Naive thymus-derived CD4-positive, alpha-beta T cell (primary cell): ENCODE results near the gene PGC. TPM values are rescaled to one million over a fixed set of nuclear protein-coding genes. Genes with fewer than 3 reads are reported as not detected.

Experiments used
- ATAC-seq: fragments of 150-1000 bp; cut with Tn5 transposase; 2 replicates; pipeline ENCODE4 v1.10.0; 2021; ENCODE audit warnings: mild to moderate bottlenecking, moderate library complexity
- CTCF ChIA-PET: fragments of 350-600 bp; sonication (Branson Sonifier 250); formaldehyde crosslinking; loops from one replicate; lab custom pipeline; 2021; ENCODE audit warnings: antibody characterized with exemption; lab: Charles Lee
- POLR2A ChIA-PET: fragments of 350-600 bp; sonication (Branson Sonifier 250); formaldehyde crosslinking; loops from one replicate; lab custom pipeline; 2021; ENCODE audit warnings: antibody characterized with exemption, inconsistent platforms; lab: Charles Lee
- DNase-seq, 9 donors: peaks; one replicate each; pipeline versions ENCODE4 v3.0.0 to v3.0.0-alpha.2; 2020 to 2022; ENCODE audit warnings: mixed read lengths in 1 of 9
- H3K27ac ChIP-seq: one replicate; pipeline ENCODE4 v1.7.0; 2013; ENCODE audit warnings: mild to moderate bottlenecking, low read depth, low read length, moderate library complexity
- H3K27me3 ChIP-seq, 2 donors: one replicate each; pipeline ENCODE4 v1.7.0; 2013; ENCODE audit warnings: low read length in 2 of 2, mild to moderate bottlenecking in 2 of 2, moderate library complexity in 2 of 2; ENCODE audit not compliant: control insufficient read depth in 2 of 2, insufficient read depth in 2 of 2
- H3K36me3 ChIP-seq, 3 experiments: 1 replicate in 2 of 3; 2 replicates in 1 of 3; pipeline ENCODE4 v1.7.0; 2013; ENCODE audit warnings: low read length in 3 of 3, mild to moderate bottlenecking in 3 of 3, moderate library complexity in 1 of 3; ENCODE audit not compliant: insufficient read depth in 3 of 3, control insufficient read depth in 2 of 3
- H3K4me1 ChIP-seq, 2 donors: one replicate each; pipeline ENCODE4 v1.7.0; 2013; ENCODE audit warnings: low read length in 2 of 2, mild to moderate bottlenecking in 2 of 2, moderate library complexity in 1 of 2; ENCODE audit not compliant: control insufficient read depth in 2 of 2, insufficient read depth in 2 of 2
- H3K4me3 ChIP-seq: 2 replicates; pipeline ENCODE4 v1.7.0; 2013; ENCODE audit warnings: mild to moderate bottlenecking, low read length
- H3K9me3 ChIP-seq, 3 experiments: 1 replicate in 2 of 3; 2 replicates in 1 of 3; pipeline ENCODE4 v1.7.0; 2013; ENCODE audit warnings: low read length in 3 of 3; ENCODE audit not compliant: control insufficient read depth in 2 of 3
- H3K27ac Mint-ChIP-seq, 9 donors: one replicate each; pipeline ENCODE4 v1.8.0; 2020 to 2022; ENCODE audit warnings: mixed read lengths in 9 of 9, mild to moderate bottlenecking in 8 of 9, moderate library complexity in 5 of 9, inconsistent platforms in 2 of 9
- H3K27me3 Mint-ChIP-seq, 5 donors: one replicate each; pipeline ENCODE4 v1.8.0; 2021 to 2022; ENCODE audit warnings: mixed read lengths in 5 of 5, mild to moderate bottlenecking in 1 of 5
- H3K36me3 Mint-ChIP-seq, 5 donors: one replicate each; pipeline ENCODE4 v1.8.0; 2020 to 2022; ENCODE audit warnings: mixed read lengths in 5 of 5, mild to moderate bottlenecking in 3 of 5, inconsistent platforms in 1 of 5
- H3K4me1 Mint-ChIP-seq, 7 donors: one replicate each; pipeline ENCODE4 v1.8.0; 2020 to 2022; ENCODE audit warnings: mixed read lengths in 7 of 7, mild to moderate bottlenecking in 3 of 7, inconsistent platforms in 1 of 7
- H3K4me3 Mint-ChIP-seq, 10 donors: one replicate each; pipeline ENCODE4 v1.8.0; 2020 to 2022; ENCODE audit warnings: mild to moderate bottlenecking in 10 of 10, mixed read lengths in 10 of 10, moderate library complexity in 6 of 10, inconsistent platforms in 2 of 10
- H3K9me3 Mint-ChIP-seq, 11 donors: one replicate each; pipeline ENCODE4 v1.8.0; 2020 to 2022; ENCODE audit warnings: mixed read lengths in 11 of 11, mild to moderate bottlenecking in 4 of 11, inconsistent platforms in 1 of 11, moderate library complexity in 1 of 11
- intact Hi-C, 2 donors: fragments of 100-400 bp; cut with micrococcal nuclease; formaldehyde crosslinking; loops; one replicate each; pipeline ENCODE4 v1.15.1; 2023
- polyA plus RNA-seq, 2 donors: library from polyadenylated mRNA; unstranded; fragments of 300-500 nt; fragmentation: Illumina TruSeq; gene quantifications; one replicate each; pipeline ENCODE4 v1.2.3, GENCODE V29; 2021
- total RNA-seq, 6 experiments: library from RNA in 5 of 6; stranded (reverse) in 5 of 6; gene quantifications; 1 replicate in 5 of 6; 2 replicates in 1 of 6; pipeline ENCODE4 v1.2.3 and lab custom pipeline; 2021 to 2026

The PGC gene
- total and polyA plus RNA-seq, 7 experiments from 2014 or later, result not detected

DNA sequence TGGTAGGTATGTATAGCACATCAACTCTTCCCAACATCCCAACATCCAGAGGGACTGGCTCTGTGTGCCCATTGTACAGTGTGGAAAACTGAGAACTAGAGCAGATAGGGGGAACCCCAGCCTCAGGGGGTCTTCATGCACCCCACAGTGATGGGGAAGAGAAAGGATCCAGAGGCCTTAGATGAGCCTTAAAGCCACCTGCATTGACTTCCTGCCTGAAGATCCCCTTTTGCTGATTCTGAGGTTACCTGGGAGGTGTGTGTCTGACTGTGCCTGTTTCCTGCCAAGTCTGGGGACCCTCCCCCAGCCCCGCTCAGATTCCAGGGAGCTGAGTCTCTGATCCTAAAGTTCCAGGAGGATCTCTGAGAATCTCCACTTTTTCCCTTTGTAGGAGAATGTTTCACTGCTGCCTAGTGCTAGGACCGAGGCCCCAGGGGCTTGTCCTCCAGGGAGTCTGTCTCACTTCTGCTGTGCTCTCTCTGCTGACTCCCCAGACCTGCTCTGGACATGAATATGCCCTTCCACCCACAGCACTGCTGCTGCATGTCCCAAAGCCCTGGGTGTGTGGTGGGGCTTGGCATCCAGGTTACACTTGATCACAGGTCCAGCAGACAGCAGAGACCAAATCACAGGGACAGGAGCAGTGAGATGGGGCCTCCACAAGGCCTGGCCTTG is 12.8 kb upstream of the PGC start:
- Mint-ChIP-seq H3K36me3 (peaks cover 0 to 3% (median 0%) of the 10 kb centered on the region in 5 donors), H3K27me3 (peaks cover 0 to 4% (median 0%) of the 10 kb centered on the region in 5 donors), H3K9me3 (no peaks in the 10 kb centered on the region), H3K4me3 (no peak overlapping the region), H3K27ac (no peak overlapping the region), H3K4me1 (peaks cover 0 to 3% (median 0%) of the 10 kb centered on the region in 7 donors)
- ATAC-seq (no peak), DNase-seq (no peak)
- CTCF ChIA-PET, result no interaction called here
- POLR2A ChIA-PET, result no interaction called here
- no peak overlapping the region for H3K4me3 ChIP-seq
- H3K4me1 ChIP-seq, result no peaks in the 10 kb centered on the region
- H3K27me3 ChIP-seq, result no peaks in the 10 kb centered on the region
- no peak overlapping the region for H3K27ac ChIP-seq
- intact Hi-C loops, result no loop called here
- no peaks in the 10 kb centered on the region for H3K36me3 ChIP-seq
- H3K9me3 ChIP-seq, result no peaks in the 10 kb centered on the region

DNA sequence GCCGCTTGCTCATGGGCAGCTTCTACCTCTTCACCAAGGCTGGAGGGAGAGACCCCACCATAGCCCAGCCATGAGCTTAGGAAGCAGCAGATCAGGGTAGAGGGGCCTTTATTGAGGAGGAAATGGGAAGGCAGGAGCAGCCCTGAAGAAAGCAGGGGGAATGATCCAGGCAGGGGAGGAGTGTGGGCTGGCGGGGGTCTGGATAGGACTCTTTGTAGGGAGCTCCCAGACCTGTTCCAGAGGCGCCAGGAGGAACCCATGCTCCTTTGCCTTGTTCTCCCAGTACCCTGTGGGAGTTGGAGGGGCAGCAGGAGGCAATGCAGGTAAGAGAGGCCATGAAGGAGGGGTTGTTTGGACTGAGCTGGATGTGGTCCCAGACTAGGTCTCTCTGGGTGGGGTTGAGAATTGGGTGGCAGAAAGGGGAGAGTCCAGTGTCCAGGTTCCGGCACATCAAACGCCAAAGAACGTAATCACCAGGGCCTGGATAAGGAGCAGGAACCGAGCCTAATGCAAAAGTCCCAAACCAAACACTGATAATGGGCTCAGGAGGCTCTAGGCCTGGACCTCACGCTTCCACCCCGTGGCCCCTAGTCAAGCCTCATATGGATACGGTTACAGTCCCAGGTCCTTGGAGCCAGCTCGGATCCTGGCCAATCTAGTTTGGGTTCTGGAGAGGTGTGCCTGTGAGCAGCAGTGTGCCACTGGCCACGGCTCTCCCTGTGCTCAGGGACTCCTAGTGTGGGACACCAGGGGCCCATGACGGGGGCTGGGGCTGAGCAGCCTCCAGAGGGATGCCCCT is 12.1 kb upstream of the PGC start:
- H3K4me3 ChIP-seq, result no peak overlapping the region
- POLR2A ChIA-PET, result no interaction called here
- Mint-ChIP-seq H3K4me3 (no peak overlapping the region), H3K27ac (no peak overlapping the region), H3K27me3 (peaks cover 0 to 8% (median 0%) of the 10 kb centered on the region in 5 donors), H3K36me3 (peaks cover 0 to 3% (median 0%) of the 10 kb centered on the region in 5 donors), H3K4me1 (peaks cover 0 to 3% (median 0%) of the 10 kb centered on the region in 7 donors), H3K9me3 (no peaks in the 10 kb centered on the region)
- ATAC-seq (no peak), DNase-seq (no peak)
- H3K27ac ChIP-seq, result no peak overlapping the region
- intact Hi-C loops, result no loop called here
- no peaks in the 10 kb centered on the region for H3K27me3 ChIP-seq
- no peaks in the 10 kb centered on the region for H3K4me1 ChIP-seq
- H3K36me3 ChIP-seq, result no peaks in the 10 kb centered on the region
- no peaks in the 10 kb centered on the region for H3K9me3 ChIP-seq
- CTCF ChIA-PET, result interaction anchor here (0.6 kb wide), 1 partner anchor 11 kb away, joined by 3 read pairs; no protein-coding TSS in a partner anchor

DNA sequence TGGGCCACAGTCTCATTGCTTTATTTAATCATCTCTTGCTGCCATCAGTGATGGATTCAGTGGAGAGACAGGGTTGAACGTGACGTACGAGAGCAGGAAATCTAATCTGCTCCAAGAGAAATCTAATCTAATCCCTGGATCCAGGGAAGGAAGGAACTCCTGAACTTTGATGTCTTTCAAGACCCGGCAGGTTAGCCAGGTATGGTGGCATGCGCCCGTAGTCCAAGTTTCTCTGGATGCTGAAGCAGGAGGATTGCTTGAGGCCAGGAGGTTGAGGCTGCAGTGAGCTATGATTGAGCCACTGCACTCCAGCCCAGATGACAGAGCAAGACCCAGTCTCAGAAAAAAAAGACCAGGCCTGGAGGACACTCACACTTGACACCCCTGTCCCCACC is 11.4 kb upstream of the PGC start:
- POLR2A ChIA-PET, result no interaction called here
- H3K36me3 ChIP-seq, result no peaks in the 10 kb centered on the region
- no peaks in the 10 kb centered on the region for H3K9me3 Mint-ChIP-seq
- no peaks in the 10 kb centered on the region for H3K4me1 ChIP-seq
- peaks cover 0 to 3% (median 0%) of the 10 kb centered on the region in 5 donors for H3K36me3 Mint-ChIP-seq
- no peak for DNase-seq
- H3K4me1 Mint-ChIP-seq, result peaks cover 0 to 3% (median 0%) of the 10 kb centered on the region in 7 donors
- H3K27me3 ChIP-seq, result no peaks in the 10 kb centered on the region
- ATAC-seq, result no peak
- intact Hi-C loops, result no loop called here
- CTCF ChIA-PET, result interaction anchor here (0.6 kb wide), 1 partner anchor 12 kb away, joined by 3 read pairs; no protein-coding TSS in a partner anchor
- H3K27ac ChIP-seq, result no peak overlapping the region
- no peak overlapping the region for H3K4me3 Mint-ChIP-seq
- no peak overlapping the region for H3K27ac Mint-ChIP-seq
- H3K4me3 ChIP-seq, result no peak overlapping the region
- H3K9me3 ChIP-seq, result no peaks in the 10 kb centered on the region
- peaks cover 0 to 11% (median 0%) of the 10 kb centered on the region in 5 donors for H3K27me3 Mint-ChIP-seq

DNA sequence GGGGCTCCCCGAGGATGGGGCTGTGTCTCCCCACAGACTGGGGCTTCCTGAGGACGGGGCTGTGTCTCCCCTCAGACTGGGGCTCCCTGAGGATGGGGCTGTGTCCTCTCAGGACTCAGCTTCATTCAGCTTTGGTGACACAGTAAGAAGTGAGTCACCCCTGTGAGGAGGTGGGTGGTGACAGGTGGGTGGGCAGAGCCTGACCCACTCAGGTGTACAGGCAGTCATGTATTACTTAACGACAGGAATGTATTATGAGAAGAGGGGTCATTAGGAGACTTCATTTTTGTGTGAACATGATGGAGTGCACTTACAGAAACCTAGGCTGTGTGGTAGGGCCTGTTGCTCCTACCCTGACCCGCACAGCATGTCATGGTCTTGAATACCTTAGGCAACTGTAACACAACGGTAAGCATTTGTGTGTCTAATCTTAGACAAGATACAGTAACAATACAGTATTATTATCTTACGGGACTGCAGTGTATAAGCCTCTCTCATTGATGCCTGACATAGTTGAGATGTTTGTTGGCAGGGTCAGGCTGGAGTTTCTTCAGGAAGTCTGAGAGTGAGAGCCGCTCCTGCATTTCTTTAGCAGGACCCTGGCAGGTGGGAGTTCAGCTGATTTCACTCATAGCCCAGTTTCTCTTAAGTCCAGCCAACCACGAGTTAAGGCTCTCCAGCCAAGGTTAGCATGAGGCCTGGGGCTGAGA is 10.9 kb upstream of the PGC start:
- CTCF ChIA-PET, result no interaction called here

DNA sequence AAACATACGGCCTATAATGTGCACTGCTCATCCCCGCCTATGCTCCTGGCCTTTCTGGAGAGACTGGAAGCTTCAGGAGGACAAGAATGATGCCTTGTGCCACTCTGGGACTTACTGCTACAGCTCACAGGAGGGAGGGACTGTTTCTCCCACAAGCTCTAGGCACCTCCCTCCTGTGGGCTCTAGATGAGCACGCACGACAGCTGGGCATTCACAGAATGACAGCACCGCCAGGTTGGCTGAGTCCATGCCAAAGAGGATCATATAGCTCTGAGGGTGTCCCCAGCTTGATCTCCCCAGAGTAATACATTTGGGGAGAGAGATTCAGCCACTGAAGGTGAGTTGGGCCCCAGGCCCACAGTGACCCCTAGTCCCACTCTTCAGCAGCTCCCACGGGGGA is 10.1 kb upstream of the PGC start:
- Histone ChIP-seq H3K4me3 (no peak overlapping the region), H3K27me3 (no peaks in the 10 kb centered on the region), H3K9me3 (no peaks in the 10 kb centered on the region), H3K27ac (no peak overlapping the region), H3K4me1 (no peaks in the 10 kb centered on the region), H3K36me3 (no peaks in the 10 kb centered on the region)
- Mint-ChIP-seq H3K27me3 (peaks cover 0 to 17% (median 0%) of the 10 kb centered on the region in 5 donors), H3K4me1 (peaks cover 0 to 3% (median 0%) of the 10 kb centered on the region in 7 donors), H3K4me3 (no peak overlapping the region), H3K36me3 (peaks cover 0 to 3% (median 0%) of the 10 kb centered on the region in 5 donors), H3K27ac (no peak overlapping the region), H3K9me3 (no peaks in the 10 kb centered on the region)
- ATAC-seq, result no peak
- DNase-seq, result no peak
- POLR2A ChIA-PET, result no interaction called here
- intact Hi-C loops, result no loop called here
- CTCF ChIA-PET, result no interaction called here

More for the DNA sequence above, 10.9 kb upstream of the PGC start:
- Mint-ChIP-seq H3K9me3 (no peaks in the 10 kb centered on the region), H3K27ac (no peak overlapping the region), H3K4me1 (peaks cover 0 to 3% (median 0%) of the 10 kb centered on the region in 7 donors), H3K27me3 (peaks cover 0 to 16% (median 0%) of the 10 kb centered on the region in 5 donors), H3K4me3 (no peak overlapping the region), H3K36me3 (peaks cover 0 to 3% (median 0%) of the 10 kb centered on the region in 5 donors)
- Histone ChIP-seq H3K27ac (no peak overlapping the region), H3K4me3 (no peak overlapping the region), H3K27me3 (no peaks in the 10 kb centered on the region), H3K36me3 (no peaks in the 10 kb centered on the region), H3K9me3 (no peaks in the 10 kb centered on the region), H3K4me1 (no peaks in the 10 kb centered on the region)
- intact Hi-C loops, result no loop called here
- ATAC-seq, result no peak
- POLR2A ChIA-PET, result no interaction called here
- no peak for DNase-seq

DNA sequence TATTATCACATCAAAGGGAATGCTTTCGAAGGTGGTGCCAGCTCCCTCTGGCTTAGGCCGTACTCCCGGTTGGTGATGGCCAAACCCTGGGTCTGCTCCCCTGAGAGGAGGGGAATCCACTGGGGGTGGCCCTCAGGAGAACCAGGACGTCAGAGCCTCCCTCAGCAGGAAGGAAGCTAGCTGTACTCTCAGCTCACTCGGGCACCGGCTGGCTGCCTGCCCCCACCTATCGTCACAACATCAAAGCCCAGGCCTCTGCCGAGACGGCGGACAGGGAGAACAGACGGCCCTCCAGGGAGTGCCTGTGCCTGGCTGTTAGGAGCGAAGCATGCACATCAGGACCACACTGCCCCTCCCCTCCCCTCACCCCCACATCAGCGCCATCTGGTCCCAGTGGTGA is 9.2 kb upstream of the PGC start:
- peak; percentile 24 for ATAC-seq
- Mint-ChIP-seq H3K27me3 (peaks cover 0 to 17% (median 0%) of the 10 kb centered on the region in 5 donors), H3K27ac (no peak overlapping the region), H3K9me3 (no peaks in the 10 kb centered on the region), H3K4me1 (peaks cover 0 to 3% (median 0%) of the 10 kb centered on the region in 7 donors), H3K36me3 (peaks cover 0 to 1% (median 0%) of the 10 kb centered on the region in 5 donors), H3K4me3 (no peak overlapping the region)
- Histone ChIP-seq H3K4me1 (no peaks in the 10 kb centered on the region), H3K4me3 (no peak overlapping the region), H3K36me3 (no peaks in the 10 kb centered on the region), H3K9me3 (no peaks in the 10 kb centered on the region), H3K27ac (no peak overlapping the region), H3K27me3 (no peaks in the 10 kb centered on the region)
- intact Hi-C loops, result no loop called here
- DNase-seq, result no peak
- ChIA-PET CTCF (no interaction called here), POLR2A (no interaction called here)
